Vagina (tissue), 2 donors: ENCODE data around the gene EML2.

Experiments
- POLR2A ChIP-seq, 2 donors: fragments of 450-650 bp; IDR thresholded peaks; one replicate each; pipeline ENCODE4 v1.6.1; 2017; ENCODE audit warnings: antibody characterized with exemption in 2 of 2, mild to moderate bottlenecking in 2 of 2, moderate library complexity in 2 of 2
- TF ChIP-seq, protein P1 (sequence below), 3 experiments: fragments of 450-650 bp in 2 of 3; fragments of 200-600 bp in 1 of 3; sonication (generic) in 1 of 3; IDR thresholded peaks; one replicate each; pipeline ENCODE4 v1.5.1; 2017 to 2019; ENCODE audit warnings: antibody characterized with exemption in 3 of 3, mild to moderate bottlenecking in 2 of 3, moderate library complexity in 2 of 3

GRCh38 chr19:45643927-45644771, 5.0 kb upstream of the EML2 start:
- TF ChIP-seq, protein P1, sequence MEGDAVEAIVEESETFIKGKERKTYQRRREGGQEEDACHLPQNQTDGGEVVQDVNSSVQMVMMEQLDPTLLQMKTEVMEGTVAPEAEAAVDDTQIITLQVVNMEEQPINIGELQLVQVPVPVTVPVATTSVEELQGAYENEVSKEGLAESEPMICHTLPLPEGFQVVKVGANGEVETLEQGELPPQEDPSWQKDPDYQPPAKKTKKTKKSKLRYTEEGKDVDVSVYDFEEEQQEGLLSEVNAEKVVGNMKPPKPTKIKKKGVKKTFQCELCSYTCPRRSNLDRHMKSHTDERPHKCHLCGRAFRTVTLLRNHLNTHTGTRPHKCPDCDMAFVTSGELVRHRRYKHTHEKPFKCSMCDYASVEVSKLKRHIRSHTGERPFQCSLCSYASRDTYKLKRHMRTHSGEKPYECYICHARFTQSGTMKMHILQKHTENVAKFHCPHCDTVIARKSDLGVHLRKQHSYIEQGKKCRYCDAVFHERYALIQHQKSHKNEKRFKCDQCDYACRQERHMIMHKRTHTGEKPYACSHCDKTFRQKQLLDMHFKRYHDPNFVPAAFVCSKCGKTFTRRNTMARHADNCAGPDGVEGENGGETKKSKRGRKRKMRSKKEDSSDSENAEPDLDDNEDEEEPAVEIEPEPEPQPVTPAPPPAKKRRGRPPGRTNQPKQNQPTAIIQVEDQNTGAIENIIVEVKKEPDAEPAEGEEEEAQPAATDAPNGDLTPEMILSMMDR (IDR thresholded peaks at IDR 0.05), result no peak
- TF ChIP-seq POLR2A (IDR thresholded peaks at IDR 0.05), result no peak
